SHP77 (cell line): ENCODE measurements around the gene CCDC57.

Source experiments
- DNase-seq, 2 experiments: peaks; one replicate each; lab custom pipeline; 2025; lab: John Stamatoyannopoulos, UW

CCDC57 gene

DNA sequence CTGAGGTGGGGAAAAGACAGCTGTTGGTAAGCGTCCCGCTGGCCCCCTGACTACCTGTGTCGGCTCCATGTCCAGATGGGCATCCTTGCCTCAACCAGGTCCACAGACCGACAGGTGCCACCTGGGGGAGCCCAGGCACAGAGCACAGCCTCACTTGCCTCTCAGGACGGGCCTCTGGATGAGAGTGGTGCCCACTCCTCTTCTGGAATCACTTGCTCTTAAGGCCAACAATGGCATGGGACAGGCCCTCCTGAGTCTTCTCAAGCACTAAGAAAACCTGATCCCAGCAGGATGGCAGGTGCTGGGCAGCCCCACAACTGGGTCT is 33.4 kb upstream of the CCDC57 start:
- no peak for DNase-seq

DNA sequence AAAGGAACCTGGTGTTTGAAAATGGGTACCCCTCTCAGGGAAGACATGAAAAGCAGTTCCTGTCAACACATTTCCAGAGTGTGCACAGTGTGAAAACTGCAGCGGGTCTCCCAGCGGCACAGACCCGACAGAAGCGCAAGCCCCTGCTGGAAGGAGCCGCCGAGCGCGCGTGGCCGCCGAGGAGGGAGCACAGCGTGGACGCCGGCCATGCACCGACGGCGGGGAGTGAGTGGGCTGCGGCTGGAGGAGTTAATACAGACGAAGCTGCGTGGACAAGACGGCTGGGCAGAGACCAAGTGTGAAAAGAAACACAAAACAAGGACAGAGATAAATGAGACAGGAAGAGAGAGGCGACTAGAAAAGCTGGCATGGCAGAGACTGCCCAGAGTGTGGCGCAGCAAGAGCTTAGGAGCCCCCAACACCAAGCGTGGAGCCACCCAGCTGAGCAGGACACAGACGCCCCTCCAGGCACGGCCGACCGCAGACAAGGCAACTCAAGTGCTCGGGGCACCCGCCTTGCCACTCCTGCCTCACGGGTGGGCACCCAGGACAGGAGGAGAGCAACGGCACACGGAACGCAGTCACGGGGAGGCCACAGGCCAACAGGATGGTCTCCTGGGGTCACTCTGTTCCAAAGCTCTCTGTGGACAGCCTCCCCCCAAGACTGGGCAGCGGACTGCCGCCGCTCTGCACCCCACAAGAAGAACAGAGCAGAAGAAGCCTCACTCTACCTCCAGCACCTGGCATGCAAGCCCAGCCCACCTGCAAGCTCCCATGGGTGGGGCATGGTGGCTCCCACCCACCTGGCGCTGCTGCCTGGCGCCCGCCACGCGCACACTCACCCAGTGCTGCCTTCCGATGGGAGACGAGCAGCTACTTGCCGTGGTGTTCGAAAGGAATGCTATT is 32.7 kb upstream of the CCDC57 start:
- no peak for DNase-seq

DNA sequence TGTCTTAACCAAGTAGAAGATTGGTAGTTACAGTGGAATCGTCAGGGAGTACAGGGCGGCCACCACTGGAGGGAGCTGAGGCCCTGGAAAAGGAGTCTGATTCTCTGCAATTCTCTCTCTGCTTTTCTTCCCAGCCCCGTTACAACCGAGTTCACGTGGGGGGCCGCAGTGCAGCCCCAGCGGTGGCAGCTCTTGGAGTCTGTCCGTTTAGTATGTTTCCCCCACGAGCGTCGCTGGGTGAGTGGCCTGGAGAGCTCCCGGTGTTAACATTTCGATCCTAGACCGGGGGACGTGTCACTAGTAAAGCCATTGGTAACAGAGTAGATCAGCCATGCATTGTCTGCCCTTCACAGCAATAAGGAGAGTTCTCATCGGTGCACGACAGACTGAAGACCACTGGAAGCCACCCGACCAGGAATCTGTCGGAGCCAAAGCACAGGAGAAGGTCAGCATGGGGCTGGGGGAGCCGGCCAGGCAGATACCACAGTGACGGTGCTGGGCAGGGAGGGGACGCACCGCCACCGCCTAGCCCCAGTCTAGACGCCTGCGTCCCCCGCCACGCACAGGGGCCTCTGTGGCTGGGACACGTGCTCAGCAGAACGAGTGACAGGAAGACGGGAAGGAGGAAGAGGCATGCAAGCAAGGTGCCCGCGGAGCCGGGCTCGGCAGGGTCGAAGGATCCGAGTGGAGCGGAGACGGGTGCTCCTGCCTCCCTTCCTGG is 31.9 kb upstream of the CCDC57 start:
- peak in 1 of 2 experiments; percentile 15 for DNase-seq

DNA sequence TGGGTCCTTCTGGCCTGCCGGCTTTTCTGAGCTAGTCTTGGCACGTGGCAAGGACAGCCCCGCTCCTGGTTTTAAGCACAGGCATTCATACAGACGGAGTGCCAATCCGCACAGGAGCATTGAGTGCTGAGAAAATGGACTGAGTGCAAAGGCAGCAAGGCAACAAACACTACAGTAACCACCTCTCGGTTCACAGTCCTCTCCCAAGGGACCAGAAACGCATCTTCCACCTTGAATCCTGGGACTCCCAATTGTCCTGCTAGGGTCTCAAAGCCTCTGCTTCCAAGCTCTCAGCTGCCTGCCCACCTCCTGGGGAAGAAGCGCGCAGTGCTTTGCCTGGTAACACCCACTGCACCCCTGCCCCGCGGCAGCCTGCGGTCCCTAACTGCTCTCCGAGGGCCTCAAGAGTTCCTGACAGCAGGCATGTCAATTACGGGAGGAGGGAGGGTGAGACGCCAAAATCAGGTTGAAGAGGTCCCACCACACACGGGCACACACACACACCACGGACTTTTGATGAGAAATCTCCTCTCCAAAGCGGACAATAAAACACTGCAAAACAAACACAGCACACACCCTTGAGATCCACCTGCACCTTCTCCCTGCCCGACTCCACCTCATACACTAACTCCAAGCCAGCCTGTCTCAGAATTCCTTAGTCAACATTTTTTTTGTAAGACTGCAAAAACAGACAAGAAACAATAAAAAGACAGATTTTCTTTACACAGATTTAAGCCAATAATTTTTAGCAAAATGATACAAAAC is 31.2 kb upstream of the CCDC57 start:
- no peak for DNase-seq

DNA sequence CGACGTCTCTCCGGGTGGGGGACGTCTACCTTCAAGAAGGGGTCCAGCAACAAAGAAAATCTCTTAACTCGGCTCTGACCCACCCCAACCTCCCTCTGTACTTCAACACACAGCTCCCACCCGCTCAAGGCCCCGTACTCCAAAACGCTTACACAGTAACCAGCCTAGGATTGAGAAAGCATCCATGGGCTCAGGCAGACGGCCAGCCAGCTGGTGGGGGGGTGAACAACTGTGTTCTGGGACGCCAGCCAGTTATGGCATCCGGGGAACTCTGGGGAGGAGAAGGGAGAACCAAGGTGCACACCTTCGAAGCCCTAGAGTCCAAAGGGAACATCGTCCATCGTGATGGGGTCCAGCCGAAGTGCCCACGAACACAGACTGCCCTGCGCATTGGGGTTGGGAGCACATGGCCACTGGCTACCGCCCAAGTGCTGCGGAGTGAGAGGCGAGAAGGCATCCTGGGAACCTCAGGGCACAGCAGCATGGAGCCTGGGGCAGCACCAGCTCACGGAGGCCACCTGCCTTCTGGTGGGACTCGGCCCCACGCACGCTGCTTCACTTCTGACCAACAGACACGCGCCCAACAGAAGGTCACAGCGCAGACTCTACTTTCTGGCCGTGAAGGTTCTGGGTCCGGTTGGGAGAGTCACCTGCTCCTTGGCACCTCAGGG is 30.5 kb upstream of the CCDC57 start:
- DNase-seq = no peak

DNA sequence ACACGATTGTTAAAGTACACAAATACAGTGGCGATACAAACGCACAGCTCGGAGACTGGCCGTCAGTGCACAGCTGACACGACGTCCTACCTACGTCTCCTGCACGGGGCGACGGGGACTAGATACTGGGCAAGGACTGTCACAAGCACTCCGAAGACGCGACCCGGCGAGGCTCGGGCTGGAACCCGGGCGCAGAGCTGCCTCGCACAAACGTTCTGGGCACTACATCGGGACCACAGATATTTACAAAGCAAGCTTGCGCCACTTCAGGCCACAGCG is 30.0 kb upstream of the CCDC57 start:
- no peak for DNase-seq

DNA sequence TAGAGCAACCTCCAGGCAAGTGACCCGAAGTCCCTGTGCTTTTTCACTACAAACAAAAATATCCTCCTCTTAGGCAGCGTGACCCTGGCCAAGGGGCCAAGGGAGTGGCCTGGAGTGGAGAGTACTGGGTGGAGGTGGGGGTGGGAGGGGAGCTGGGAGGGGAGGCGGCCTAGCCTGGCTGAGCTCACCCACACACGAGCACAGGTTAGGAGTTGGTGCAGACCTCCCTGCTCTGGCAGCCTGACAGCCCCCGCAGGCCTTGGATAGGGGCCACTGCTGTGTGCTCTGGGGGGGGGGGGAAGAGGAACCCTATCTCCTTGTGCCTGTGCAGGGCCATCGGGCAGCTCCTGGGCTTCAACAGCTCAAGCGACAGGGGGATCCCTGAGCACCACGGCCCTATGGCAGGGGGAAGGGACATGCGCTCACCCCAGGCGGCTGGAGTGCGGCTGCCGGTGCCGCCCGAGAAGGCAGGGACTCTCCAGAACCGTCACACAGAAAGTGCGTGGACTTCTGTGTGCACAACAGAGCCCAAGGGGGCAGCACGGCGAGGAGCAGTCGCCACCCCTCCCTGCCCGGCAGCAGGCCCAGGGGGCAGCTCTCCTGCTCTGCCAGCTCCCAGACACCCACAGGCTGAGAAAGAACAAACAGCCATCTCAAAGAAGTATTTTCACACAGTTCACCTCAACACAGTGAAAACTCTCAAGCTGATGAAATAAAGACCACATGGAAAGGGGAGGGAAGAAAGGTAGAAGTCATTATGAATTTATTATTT is 29.5 kb upstream of the CCDC57 start:
- DNase-seq = no peak

DNA sequence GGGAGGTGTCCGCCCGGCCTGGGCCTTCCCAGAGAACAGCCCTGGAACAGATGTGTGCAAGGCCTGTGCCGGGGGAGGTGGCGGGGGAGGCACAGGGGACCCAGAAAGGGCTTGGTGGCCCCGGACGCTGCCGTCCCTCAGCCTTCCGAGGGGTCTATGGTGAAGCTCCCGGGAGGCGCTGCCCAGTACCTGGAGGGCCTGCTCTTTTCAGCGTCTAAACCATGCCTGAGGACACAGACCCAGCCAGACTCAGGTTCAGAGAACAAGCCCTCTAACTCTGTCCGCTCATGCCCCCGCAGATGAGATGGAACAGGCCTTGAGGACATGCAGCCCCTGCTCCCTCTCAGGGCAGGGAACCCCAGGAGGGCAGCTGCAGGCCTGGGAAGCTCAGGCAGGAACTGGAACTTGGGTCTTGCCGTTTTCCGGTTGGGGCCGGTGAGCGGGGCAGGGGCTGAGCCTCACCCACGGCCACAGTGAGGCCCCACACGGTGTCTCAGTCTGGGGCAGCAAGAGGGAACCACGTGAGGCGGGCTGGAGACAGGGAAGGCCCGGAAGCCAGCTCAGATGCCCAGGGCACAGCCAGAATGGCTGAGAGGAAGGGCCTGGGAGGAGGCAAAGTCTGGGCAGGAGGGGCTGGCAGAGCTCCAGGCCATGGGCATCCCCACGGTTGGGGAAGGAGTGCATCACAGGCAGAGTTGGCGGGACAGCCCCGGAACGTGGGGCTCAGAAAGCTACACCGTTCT is 28.7 kb upstream of the CCDC57 start:
- DNase-seq = no peak

DNA sequence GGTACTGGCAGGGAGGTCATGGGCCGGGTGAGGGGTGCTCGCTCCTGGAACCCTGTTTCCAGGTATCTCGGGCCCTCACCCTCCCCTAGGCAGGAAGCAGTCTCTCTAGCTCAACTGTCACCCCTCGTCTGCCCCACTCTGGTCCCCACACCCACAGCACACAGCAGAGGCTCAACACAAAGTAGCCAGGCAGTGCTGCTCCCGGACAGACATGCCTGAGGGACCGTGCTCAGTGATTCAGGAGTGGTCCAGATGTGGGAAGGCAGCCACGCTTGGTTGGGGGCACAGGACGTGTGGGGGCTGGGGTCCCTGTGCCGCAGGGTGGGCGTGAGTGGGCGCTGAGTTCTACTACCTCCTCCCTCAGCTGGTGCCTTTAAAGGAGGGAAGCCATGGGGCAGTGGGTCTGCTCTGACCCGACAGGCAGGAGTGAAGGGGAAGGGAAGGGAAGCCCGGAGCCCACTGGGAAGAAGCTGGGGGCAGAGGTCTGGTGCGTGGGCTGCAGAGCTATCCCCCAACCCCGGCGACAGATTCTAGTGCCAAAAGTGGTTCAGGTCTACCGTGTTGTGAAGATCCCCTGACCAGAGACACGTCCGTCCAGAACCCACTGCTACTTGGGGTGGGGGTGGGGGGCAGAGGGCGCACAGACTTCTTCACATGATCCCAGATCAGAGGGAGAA is 28.0 kb upstream of the CCDC57 start:
- DNase-seq = no peak

DNA sequence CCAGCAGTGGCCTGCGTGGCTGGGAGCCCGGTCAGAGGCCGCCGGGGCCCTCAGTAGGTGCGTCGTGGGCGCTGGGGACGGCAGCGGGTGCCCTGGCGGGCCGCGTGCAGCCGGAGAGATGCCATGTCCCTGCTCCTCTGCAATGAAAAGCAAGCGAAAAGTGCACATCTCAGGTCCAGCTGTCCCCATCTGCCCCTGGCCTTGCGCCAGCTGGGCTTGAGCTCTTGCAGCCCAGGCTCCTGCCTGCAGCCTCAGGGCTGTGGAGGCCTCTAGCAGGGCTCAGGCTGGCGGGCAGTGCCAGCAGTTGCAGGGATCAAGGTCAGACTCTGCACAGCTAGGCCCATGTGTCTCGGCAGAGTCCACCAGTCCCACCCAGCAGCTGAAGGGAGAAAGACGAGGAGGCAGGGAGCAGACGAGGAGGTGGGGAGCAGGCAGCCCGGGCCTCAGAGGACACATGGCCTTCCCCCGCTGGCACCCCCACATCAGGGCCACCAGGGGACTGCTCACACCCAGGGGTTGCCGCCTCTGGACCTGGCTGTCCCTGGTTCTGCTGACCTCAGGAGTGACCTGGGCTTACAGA is 27.4 kb upstream of the CCDC57 start:
- no peak for DNase-seq

DNA sequence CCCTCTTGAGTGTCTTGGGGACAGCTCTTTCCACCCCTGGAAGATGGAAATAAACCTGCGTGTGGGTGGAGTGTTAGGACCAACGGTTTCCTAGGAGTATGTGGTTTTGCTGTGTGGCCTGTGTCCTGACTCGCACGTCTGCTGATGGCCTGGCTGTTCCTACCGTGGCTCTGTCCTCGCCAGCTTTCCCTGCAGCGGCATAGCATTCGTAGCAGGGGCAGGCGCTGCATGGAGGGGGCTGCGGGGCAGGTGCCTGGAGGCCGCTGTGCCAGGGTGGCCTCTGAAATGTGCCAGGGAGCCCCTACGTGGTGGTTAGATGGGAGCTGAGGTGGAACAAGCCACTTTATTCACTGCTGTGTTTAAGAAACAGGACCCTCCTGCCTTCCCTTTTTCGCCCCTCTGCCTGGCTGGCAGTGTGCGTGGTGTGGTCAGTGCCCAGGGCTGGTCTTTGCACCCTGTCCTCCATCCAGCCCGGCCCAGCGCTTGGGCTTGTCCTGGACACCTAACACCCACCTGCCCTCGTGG is 26.8 kb upstream of the CCDC57 start:
- DNase-seq = no peak

DNA sequence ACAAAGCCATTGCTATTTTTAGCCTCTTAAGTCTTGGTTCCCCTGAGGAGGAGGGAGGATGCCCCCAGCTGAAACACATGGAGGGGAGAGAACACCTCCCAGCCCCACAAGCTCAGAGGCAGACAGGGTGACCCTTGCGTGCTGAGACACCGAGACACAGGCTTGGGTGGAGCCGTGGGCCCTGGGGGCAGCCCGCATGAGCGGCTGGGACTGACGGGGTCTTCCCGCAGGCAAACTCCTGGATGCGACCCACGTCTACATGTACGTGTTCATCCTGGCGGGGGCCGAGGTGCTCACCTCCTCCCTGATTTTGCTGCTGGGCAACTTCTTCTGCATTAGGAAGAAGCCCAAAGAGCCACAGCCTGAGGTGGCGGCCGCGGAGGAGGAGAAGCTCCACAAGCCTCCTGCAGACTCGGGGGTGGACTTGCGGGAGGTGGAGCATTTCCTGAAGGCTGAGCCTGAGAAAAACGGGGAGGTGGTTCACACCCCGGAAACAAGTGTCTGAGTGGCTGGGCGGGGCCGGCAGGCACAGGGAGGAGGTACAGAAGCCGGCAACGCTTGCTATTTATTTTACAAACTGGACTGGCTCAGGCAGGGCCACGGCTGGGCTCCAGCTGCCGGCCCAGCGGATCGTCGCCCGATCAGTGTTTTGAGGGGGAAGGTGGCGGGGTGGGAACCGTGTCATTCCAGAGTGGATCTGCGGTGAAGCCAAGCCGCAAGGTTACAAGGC is 26.0 kb upstream of the CCDC57 start:
- no peak for DNase-seq

DNA sequence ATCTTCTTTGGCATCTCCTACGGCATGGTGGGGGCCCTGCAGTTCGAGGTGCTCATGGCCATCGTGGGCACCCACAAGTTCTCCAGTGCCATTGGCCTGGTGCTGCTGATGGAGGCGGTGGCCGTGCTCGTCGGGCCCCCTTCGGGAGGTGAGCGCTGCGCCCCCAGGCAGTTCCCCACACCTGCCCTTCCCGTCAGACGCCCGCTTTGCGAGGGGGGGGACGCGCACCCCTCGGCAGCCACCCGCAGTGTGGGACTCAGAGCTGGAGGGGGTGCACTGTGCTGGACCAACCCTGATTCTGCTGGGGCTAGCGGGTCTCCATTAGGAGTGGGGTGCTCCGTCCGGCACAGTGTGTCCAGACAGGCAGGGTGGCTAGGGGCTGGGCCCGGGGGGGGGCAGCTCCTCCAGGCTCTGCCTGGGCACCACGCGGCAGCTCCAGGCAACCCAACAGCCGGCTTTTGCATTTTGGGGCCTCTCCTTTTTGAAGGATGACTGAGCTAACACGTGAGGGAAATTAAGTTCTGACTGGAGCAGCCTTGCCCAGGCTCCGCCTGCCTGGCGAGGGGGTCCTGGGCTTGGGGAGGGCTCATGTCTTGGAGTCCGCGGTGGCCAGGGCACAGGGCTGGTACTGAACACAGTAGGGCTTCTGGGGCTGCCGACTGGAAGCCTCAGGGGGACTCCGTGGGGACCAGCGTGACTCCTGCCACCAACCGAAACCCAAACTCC is 25.3 kb upstream of the CCDC57 start:
- no peak for DNase-seq

DNA sequence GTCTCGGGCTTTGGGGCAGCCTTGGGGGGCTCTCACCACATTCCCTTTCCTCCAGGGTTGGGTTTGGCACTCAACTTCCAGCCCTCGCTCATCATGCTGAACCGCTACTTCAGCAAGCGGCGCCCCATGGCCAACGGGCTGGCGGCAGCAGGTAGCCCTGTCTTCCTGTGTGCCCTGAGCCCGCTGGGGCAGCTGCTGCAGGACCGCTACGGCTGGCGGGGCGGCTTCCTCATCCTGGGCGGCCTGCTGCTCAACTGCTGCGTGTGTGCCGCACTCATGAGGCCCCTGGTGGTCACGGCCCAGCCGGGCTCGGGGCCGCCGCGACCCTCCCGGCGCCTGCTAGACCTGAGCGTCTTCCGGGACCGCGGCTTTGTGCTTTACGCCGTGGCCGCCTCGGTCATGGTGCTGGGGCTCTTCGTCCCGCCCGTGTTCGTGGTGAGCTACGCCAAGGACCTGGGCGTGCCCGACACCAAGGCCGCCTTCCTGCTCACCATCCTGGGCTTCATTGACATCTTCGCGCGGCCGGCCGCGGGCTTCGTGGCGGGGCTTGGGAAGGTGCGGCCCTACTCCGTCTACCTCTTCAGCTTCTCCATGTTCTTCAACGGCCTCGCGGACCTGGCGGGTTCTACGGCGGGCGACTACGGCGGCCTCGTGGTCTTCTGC is 24.6 kb upstream of the CCDC57 start:
- DNase-seq = peak in 1 of 2 experiments; percentile 12

DNA sequence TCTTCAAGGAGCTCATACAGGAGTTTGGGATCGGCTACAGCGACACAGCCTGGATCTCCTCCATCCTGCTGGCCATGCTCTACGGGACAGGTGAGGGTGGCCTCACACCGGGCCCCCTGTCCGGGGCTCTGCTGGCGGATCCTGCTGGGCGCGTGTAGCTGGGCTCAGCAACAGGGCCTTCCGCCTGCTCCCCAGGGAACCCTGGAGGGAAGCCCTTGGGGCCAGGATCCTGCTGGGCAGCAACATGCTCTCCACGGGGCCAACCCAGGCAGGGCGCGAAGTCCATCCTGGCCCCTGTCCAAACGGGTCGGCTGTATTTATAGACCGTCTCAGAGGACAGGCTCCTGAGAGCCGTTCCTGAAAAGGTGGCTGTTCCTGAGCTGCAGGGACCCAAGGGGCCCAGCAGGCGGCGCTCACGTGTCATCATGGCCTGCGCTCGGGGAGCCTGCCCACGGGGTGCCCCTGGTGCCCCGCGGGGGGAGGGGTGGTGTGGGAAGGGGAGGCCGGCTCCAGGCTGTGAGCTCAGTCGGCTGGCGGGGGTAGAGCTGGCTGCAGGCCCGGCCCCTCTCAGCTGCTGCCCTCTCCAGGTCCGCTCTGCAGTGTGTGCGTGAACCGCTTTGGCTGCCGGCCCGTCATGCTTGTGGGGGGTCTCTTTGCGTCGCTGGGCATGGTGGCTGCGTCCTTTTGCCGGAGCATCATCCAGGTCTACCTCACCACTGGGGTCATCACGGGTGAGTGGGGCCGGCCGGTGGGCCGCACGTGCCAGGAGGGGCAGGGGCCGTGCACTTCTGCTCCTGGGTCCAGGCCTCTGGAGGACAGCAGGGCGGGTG is 23.7 kb upstream of the CCDC57 start:
- peak; percentile 70 to 80 for DNase-seq

DNA sequence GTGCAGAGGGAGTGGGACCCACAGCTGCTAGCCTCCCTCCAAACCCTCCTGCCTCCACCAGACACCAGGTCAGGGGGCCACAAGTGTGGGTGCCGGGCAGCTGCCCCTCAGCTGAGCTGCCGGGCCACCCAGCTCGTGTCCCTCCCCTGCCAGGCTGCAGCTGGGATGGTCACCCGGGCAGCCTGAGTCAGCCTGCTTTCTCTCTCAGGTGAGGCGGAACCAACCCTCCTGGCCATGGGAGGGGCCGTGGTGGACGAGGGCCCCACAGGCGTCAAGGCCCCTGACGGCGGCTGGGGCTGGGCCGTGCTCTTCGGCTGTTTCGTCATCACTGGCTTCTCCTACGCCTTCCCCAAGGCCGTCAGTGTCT is 23.1 kb upstream of the CCDC57 start:
- DNase-seq = peak in 1 of 2 experiments; percentile 51
